Pancreas (tissue), 10 donors: Measurements from ENCODE around the gene CXXC4. TPM values are rescaled to one million over a fixed set of nuclear protein-coding genes. Genes with fewer than 3 reads are reported as not detected.
A peak's percentile ranks its signal among the peaks of the same experiment; 100 is the strongest.

Source experiments
- ATAC-seq, 4 donors: fragments of 200-7000 bp; cut with Tn5 transposase; one replicate each; pipeline versions ENCODE4 v1.8.0 to v1.9.1; 2020; ENCODE audit warnings: mild to moderate bottlenecking in 4 of 4, moderate library complexity in 4 of 4
- DNase-seq, 6 donors: peaks; one replicate each; pipeline ENCODE4 v3.0.0-alpha.2; 2020
- FAIRE-seq: peaks from 2 replicates; lab custom pipeline; 2012; peaks lifted over from hg19 to GRCh38; lab: Jason Lieb, UNC
- H3K27ac ChIP-seq, 4 donors: fragments of 200-600 bp; sonication (generic); 1 replicate in 3 of 4; 2 replicates in 1 of 4; pipeline versions ENCODE4 v1.5.0 to v1.8.0; 2020
- H3K27me3 ChIP-seq, 4 donors: fragments of 200-600 bp; one replicate each; pipeline ENCODE4 v1.8.0; 2021
- H3K36me3 ChIP-seq, 3 donors: fragments of 200-600 bp; sonication (generic) in 1 of 3; one replicate each; pipeline versions ENCODE4 v1.5.0 to v1.8.0; 2020 to 2021
- H3K4me1 ChIP-seq, 3 donors: fragments of 200-600 bp; one replicate each; pipeline ENCODE4 v1.8.0; 2021
- H3K4me3 ChIP-seq, 4 donors: fragments of 200-600 bp; sonication (generic) in 2 of 4; one replicate each; pipeline versions ENCODE4 v1.5.0 to v1.8.0; 2020 to 2021
- H3K9me3 ChIP-seq, 4 donors: fragments of 200-600 bp; one replicate each; pipeline ENCODE4 v1.8.0; 2021
- CTCF ChIP-seq, 4 donors: fragments of 200-600 bp; sonication (generic) in 3 of 4; IDR thresholded peaks; one replicate each; pipeline versions ENCODE4 v1.5.0 to v1.8.0; 2021; ENCODE audit warnings: antibody characterized with exemption in 4 of 4
- WGBS, 2 donors: extraction: QIAGEN DNeasy Blood & Tissue Kit; methylation state at CpG; one replicate each; pipeline ENCODE4 v1.1.7; 2013; 5-methylcytosine and 5-hydroxymethylcytosine counted together
- intact Hi-C, 3 donors: fragments of 100-400 bp; cut with DNase I; formaldehyde crosslinking; loops; one replicate each; pipeline versions ENCODE4 v1.11.1 to v1.14.2; 2022
- polyA plus RNA-seq, 2 donors: library from polyadenylated mRNA; stranded (reverse); fragments of 200-250 nt; gene quantifications; one replicate each; pipeline ENCODE4 v1.2.3, GENCODE V29; 2013
- total RNA-seq, 6 donors: library from RNA; stranded (reverse); fragmentation: NEBNext Ultra II Directional in 4 of 6; extraction: Animal tissue kit (Norgen Biotek cat#: 25700) in 4 of 6; gene quantifications; one replicate each; pipeline versions ENCODE4 v1.2.1 to v1.2.4, GENCODE V29; 2021 to 2023
- donor health status: healthy with polysubstance abuse.
- donor health status: DM: no; HTN: no; CAD: no; lungs with moderate emphysema.
- donor health status: DM: no; HTN: no; CAD: no.
- donor health status: control.
- donor health status: control.
- donor health status: Bipolar disorder and iron deficiency.
- donor health status: DM: yes; HTN: yes; CAD: no.
- donor health status: DM: no; HTN: no; CAD: no.
- donor health status: DM: no; HTN: no; CAD: no.
- donor health status: DM: yes; HTN: yes; CAD: no.

The CXXC4 gene
- total and polyA plus RNA-seq, 8 donors, result 1.6 to 5.9 (median 3.2) TPM

- Histone ChIP-seq H3K36me3 (no peaks in the 10 kb centered on the region), H3K4me3 (no peak overlapping the region), H3K27ac (no peak overlapping the region), H3K9me3 (no peaks in the 10 kb centered on the region), H3K27me3 (no peaks in the 10 kb centered on the region), H3K4me1 (no peaks in the 10 kb centered on the region)
- intact Hi-C loops, result no loop called here
- WGBS, 2 donors, result 58 to 96% methylated on average over 1 of the region's 1 CpG
- no peak for DNase-seq
- TF ChIP-seq CTCF (IDR thresholded peaks at IDR 0.05), result no peak
- FAIRE-seq, result no peak
- ATAC-seq, result no peak
These were observed 12.4 kb upstream of the CXXC4 start for GRCh38 chr4:104507112-104507511.

- no peak overlapping the region for H3K27ac ChIP-seq
- intact Hi-C loops, result no loop called here
- peaks cover 13 to 20% (median 16%) of the 10 kb centered on the region in 3 donors for H3K4me1 ChIP-seq
These were observed 9.8 kb upstream of the CXXC4 start for GRCh38 chr4:104504536-104504935.

GRCh38 chr4:104502471-104502870 is 7.8 kb upstream of the CXXC4 start:
- 89 to 92% methylated on average over 2 of the region's 2 CpGs for WGBS, 2 donors
- DNase-seq (no peak), FAIRE-seq (no peak), ATAC-seq (no peak)
- no peaks in the 10 kb centered on the region for H3K27me3 ChIP-seq
- no peaks in the 10 kb centered on the region for H3K9me3 ChIP-seq
- no peak overlapping the region for H3K27ac ChIP-seq
- H3K36me3 ChIP-seq, result no peaks in the 10 kb centered on the region
- intact Hi-C loops, result no loop called here
- TF ChIP-seq CTCF (IDR thresholded peaks at IDR 0.05), result no peak
- no peak overlapping the region for H3K4me3 ChIP-seq
- H3K4me1 ChIP-seq, result peaks cover 23 to 40% (median 24%) of the 10 kb centered on the region in 3 donors

More at GRCh38 chr4:104504536-104504935, 9.8 kb upstream of the CXXC4 start:
- no peaks in the 10 kb centered on the region for H3K36me3 ChIP-seq
- 62 to 76% methylated on average over 2 of the region's 2 CpGs for WGBS, 2 donors
- no peaks in the 10 kb centered on the region for H3K27me3 ChIP-seq
- H3K4me3 ChIP-seq, result no peak overlapping the region
- no peak for TF ChIP-seq CTCF (IDR thresholded peaks at IDR 0.05)
- DNase-seq (no peak), ATAC-seq (no peak), FAIRE-seq (no peak)
- no peaks in the 10 kb centered on the region for H3K9me3 ChIP-seq

- H3K27ac ChIP-seq, result peak overlapping the region in 3 of 4 donors; percentile 54 to 75 (median 72)
- H3K4me3 ChIP-seq, result no peak overlapping the region
- no peak for TF ChIP-seq CTCF (IDR thresholded peaks at IDR 0.05)
- no peak for DNase-seq
- ATAC-seq, result peak; percentile 46 to 70 (median 59)
- no peaks in the 10 kb centered on the region for H3K36me3 ChIP-seq
- no peaks in the 10 kb centered on the region for H3K27me3 ChIP-seq
- 39 to 41% methylated on average over 3 of the region's 3 CpGs for WGBS, 2 donors
- intact Hi-C loops, result no loop called here
- H3K4me1 ChIP-seq, result peaks cover 23 to 49% (median 33%) of the 10 kb centered on the region in 3 donors
- no peak for FAIRE-seq
- no peaks in the 10 kb centered on the region for H3K9me3 ChIP-seq
These were observed 6.6 kb upstream of the CXXC4 start for GRCh38 chr4:104501290-104501689.

GRCh38 chr4:104500442-104500841 is 5.7 kb upstream of the CXXC4 start:
- no peak for TF ChIP-seq CTCF (IDR thresholded peaks at IDR 0.05)
- peak in 5 of 6 donors; percentile 19 to 45 (median 36) for DNase-seq
- FAIRE-seq, result no peak

More at GRCh38 chr4:104500442-104500841, 5.7 kb upstream of the CXXC4 start:
- Histone ChIP-seq H3K27me3 (no peaks in the 10 kb centered on the region), H3K36me3 (no peaks in the 10 kb centered on the region), H3K9me3 (no peaks in the 10 kb centered on the region), H3K4me3 (no peak overlapping the region), H3K27ac (peak overlapping the region; percentile 35 to 75 (median 63)), H3K4me1 (peaks cover 23 to 49% (median 33%) of the 10 kb centered on the region in 3 donors)
- ATAC-seq, result peak; percentile 70 to 82 (median 80)
- intact Hi-C loops, result no loop called here
- WGBS, 2 donors, result 34 to 36% methylated on average over 5 of the region's 5 CpGs
